Mesendoderm (in vitro differentiated cells): ENCODE data around the gene ADA.

ENCODE experiments used
- DNase-seq: peaks from one replicate; pipeline ENCODE4 v3.0.0; 2013
- H2AK5ac ChIP-seq: 2 replicates; pipeline ENCODE4 v1.6.1; 2013; ENCODE audit warnings: low read length, inconsistent platforms
- H2BK120ac ChIP-seq: 2 replicates; pipeline ENCODE4 v1.6.1; 2013; ENCODE audit warnings: low read depth, mild to moderate bottlenecking, low read length, moderate library complexity, mixed read lengths
- H2BK15ac ChIP-seq: replicated peaks from 2 replicates; pipeline ENCODE4 v1.6.1; 2013; ENCODE audit warnings: low read depth, mild to moderate bottlenecking, moderate library complexity
- H2BK5ac ChIP-seq: 2 replicates; pipeline ENCODE4 v1.6.1; 2013; ENCODE audit warnings: low read length, inconsistent platforms
- H3K18ac ChIP-seq: 2 replicates; pipeline ENCODE4 v1.6.1; 2013; ENCODE audit warnings: mild to moderate bottlenecking, low read length, mixed read lengths
- H3K23ac ChIP-seq: one replicate; pipeline ENCODE4 v1.6.1; 2013; ENCODE audit warnings: low read length
- H3K27ac ChIP-seq: 2 replicates; pipeline ENCODE4 v1.5.1; 2013; ENCODE audit warnings: low read depth, mild to moderate bottlenecking, inconsistent platforms, low read length, moderate library complexity
- H3K27me3 ChIP-seq: 2 replicates; pipeline ENCODE4 v1.6.1; 2013; ENCODE audit warnings: low read length, control low read depth, mild to moderate bottlenecking, inconsistent platforms; ENCODE audit not compliant: insufficient read depth, poor library complexity
- H3K36me3 ChIP-seq: 2 replicates; pipeline ENCODE4 v1.6.1; 2013; ENCODE audit warnings: low read length, inconsistent platforms; ENCODE audit not compliant: control insufficient read depth, insufficient read depth
- H3K4ac ChIP-seq: one replicate; pipeline ENCODE4 v1.6.1; 2013; ENCODE audit warnings: low read depth, mild to moderate bottlenecking, low read length, moderate library complexity
- H3K4me1 ChIP-seq: 2 replicates; pipeline ENCODE4 v1.6.1; 2013; ENCODE audit warnings: low read depth, low read length, inconsistent platforms; ENCODE audit not compliant: control insufficient read depth
- H3K4me2 ChIP-seq: 2 replicates; pipeline ENCODE4 v1.6.1; 2013; ENCODE audit warnings: low read length
- H3K4me3 ChIP-seq: 2 replicates; pipeline ENCODE4 v1.5.1; 2013; ENCODE audit warnings: mild to moderate bottlenecking, low read length
- H3K56ac ChIP-seq: one replicate; pipeline ENCODE4 v1.6.1; 2013; ENCODE audit warnings: low read length
- H3K79me1 ChIP-seq: 2 replicates; pipeline ENCODE4 v1.6.1; 2013; ENCODE audit warnings: low read length, inconsistent platforms
- H3K79me2 ChIP-seq: 2 replicates; pipeline ENCODE4 v1.6.1; 2013; ENCODE audit warnings: mild to moderate bottlenecking, low read length; ENCODE audit not compliant: control insufficient read depth, insufficient read depth
- H3K9ac ChIP-seq: 2 replicates; pipeline ENCODE4 v1.6.1; 2013; ENCODE audit warnings: low read length, inconsistent platforms
- H4K5ac ChIP-seq: one replicate; pipeline ENCODE4 v1.6.1; 2013; ENCODE audit warnings: low read length
- H4K8ac ChIP-seq: one replicate; pipeline ENCODE4 v1.6.1; 2013; ENCODE audit warnings: low read depth, mild to moderate bottlenecking, control low read depth, low read length, moderate library complexity
- WGBS: extraction: QIAGEN DNeasy Blood & Tissue Kit; methylation state at CpG from one replicate; pipeline ENCODE4 v1.1.7; 2013; ENCODE audit warnings: low lambda C conversion rate, missing lambda C conversion rate; ENCODE audit not compliant: insufficient coverage; ENCODE audit errors: extremely low coverage; 5-methylcytosine and 5-hydroxymethylcytosine counted together

Gene ADA

GRCh38 chr20:44585057-44585963 is 66.2 kb downstream of the ADA start:
- no CpG with 5 or more reads among the region's 6 CpGs for WGBS
- H3K23ac ChIP-seq = no peak overlapping the region
- H3K79me2 ChIP-seq = no peaks in the 10 kb centered on the region
- no peak overlapping the region for H2BK5ac ChIP-seq
- no peak overlapping the region for H3K4me3 ChIP-seq
- no peak overlapping the region for H4K5ac ChIP-seq
- DNase-seq = no peak
- peaks cover 11% of the 10 kb centered on the region for H3K4me1 ChIP-seq
- no peak overlapping the region for H4K8ac ChIP-seq
- H3K56ac ChIP-seq = peak overlapping the region; percentile 2
- H3K9ac ChIP-seq = no peak overlapping the region
- H3K18ac ChIP-seq = no peak overlapping the region
- no peak overlapping the region for H2BK120ac ChIP-seq
- H3K4ac ChIP-seq = no peak overlapping the region
- H2AK5ac ChIP-seq = peak overlapping the region; percentile 11
- no peaks in the 10 kb centered on the region for H3K27me3 ChIP-seq
- peaks cover 3% of the 10 kb centered on the region for H3K79me1 ChIP-seq
- no peak overlapping the region for H2BK15ac ChIP-seq
- H3K4me2 ChIP-seq = no peak overlapping the region
- H3K27ac ChIP-seq = no peak overlapping the region
- no peaks in the 10 kb centered on the region for H3K36me3 ChIP-seq

GRCh38 chr20:44584162-44584561 is 67.3 kb downstream of the ADA start:
- WGBS = no CpG with 5 or more reads among the region's 4 CpGs
- Histone ChIP-seq H2BK5ac (no peak overlapping the region), H4K8ac (no peak overlapping the region), H3K56ac (no peak overlapping the region), H3K4ac (no peak overlapping the region), H3K27me3 (no peaks in the 10 kb centered on the region), H2BK120ac (no peak overlapping the region), H3K23ac (no peak overlapping the region), H4K5ac (no peak overlapping the region), H3K18ac (no peak overlapping the region), H2BK15ac (no peak overlapping the region), H2AK5ac (no peak overlapping the region), H3K4me1 (peaks cover 11% of the 10 kb centered on the region), H3K36me3 (no peaks in the 10 kb centered on the region), H3K27ac (no peak overlapping the region), H3K4me3 (no peak overlapping the region), H3K9ac (no peak overlapping the region), H3K79me2 (no peaks in the 10 kb centered on the region), H3K4me2 (no peak overlapping the region), H3K79me1 (peaks cover 6% of the 10 kb centered on the region)
- no peak for DNase-seq

GRCh38 chr20:44583157-44583556 is 68.3 kb downstream of the ADA start:
- Histone ChIP-seq H3K4me2 (no peak overlapping the region), H2BK120ac (no peak overlapping the region), H3K4me1 (peaks cover 11% of the 10 kb centered on the region), H3K27ac (no peak overlapping the region), H3K4ac (no peak overlapping the region), H4K5ac (no peak overlapping the region), H3K79me1 (peaks cover 6% of the 10 kb centered on the region), H2BK5ac (no peak overlapping the region), H3K4me3 (no peak overlapping the region), H3K79me2 (no peaks in the 10 kb centered on the region), H4K8ac (no peak overlapping the region), H3K27me3 (no peaks in the 10 kb centered on the region), H3K23ac (no peak overlapping the region), H2AK5ac (no peak overlapping the region), H3K36me3 (no peaks in the 10 kb centered on the region), H3K56ac (no peak overlapping the region), H3K18ac (peak overlapping the region; percentile 22), H2BK15ac (no peak overlapping the region), H3K9ac (no peak overlapping the region)
- no CpG with 5 or more reads among the region's 1 CpG for WGBS
- DNase-seq = no peak

GRCh38 chr20:44582311-44583025 is 69.0 kb downstream of the ADA start, which contains the start of gene PKIG:
Gene PKIG, plus strand, starts transcription at chr20:44582579. Its CDS starts 31,978 bp downstream, at chr20:44614557.
- Histone ChIP-seq H3K9ac (no peak within 1 kb of the TSS), H3K56ac (peak within 1 kb of the TSS; percentile 22), H4K8ac (no peak within 1 kb of the TSS), H2AK5ac (no peak within 1 kb of the TSS), H4K5ac (no peak within 1 kb of the TSS), H2BK15ac (no peak within 1 kb of the TSS), H2BK120ac (no peak within 1 kb of the TSS), H3K79me1 (peaks cover 6% of the 10 kb centered on the region), H3K4me2 (no peak within 1 kb of the TSS), H3K4ac (no peak within 1 kb of the TSS), H3K79me2 (no peaks in the 10 kb centered on the region), H3K23ac (no peak within 1 kb of the TSS), H3K4me1 (peaks cover 11% of the 10 kb centered on the region), H3K27me3 (no peaks in the 10 kb centered on the region), H3K18ac (peak within 1 kb of the TSS; percentile 31), H3K4me3 (no peak within 1 kb of the TSS), H2BK5ac (no peak within 1 kb of the TSS), H3K27ac (no peak within 1 kb of the TSS), H3K36me3 (no peaks in the 10 kb centered on the region)
- DNase-seq = no peak
- no CpG with 5 or more reads among the region's 6 CpGs for WGBS

- Histone ChIP-seq H2BK15ac (no peak overlapping the region), H3K4me3 (no peak overlapping the region), H3K18ac (no peak overlapping the region), H3K56ac (no peak overlapping the region), H2BK120ac (no peak overlapping the region), H3K23ac (no peak overlapping the region), H4K8ac (no peak overlapping the region), H3K27me3 (no peaks in the 10 kb centered on the region), H3K79me2 (no peaks in the 10 kb centered on the region), H4K5ac (no peak overlapping the region), H3K36me3 (no peaks in the 10 kb centered on the region), H3K9ac (no peak overlapping the region), H2BK5ac (no peak overlapping the region), H2AK5ac (no peak overlapping the region), H3K79me1 (peaks cover 6% of the 10 kb centered on the region), H3K4me1 (peaks cover 11% of the 10 kb centered on the region), H3K4ac (no peak overlapping the region), H3K4me2 (no peak overlapping the region), H3K27ac (no peak overlapping the region)
- no peak for DNase-seq
- WGBS = no CpG with 5 or more reads among the region's 1 CpG
Measured at GRCh38 chr20:44581515-44581914, 70.0 kb downstream of the ADA start.
